Ectodermal cell (in vitro differentiated cells): ENCODE measurements around the gene GOLIM4.

Experiments
- H3K27ac ChIP-seq: 2 replicates; pipeline ENCODE4 v1.7.0; 2013; ENCODE audit warnings: mild to moderate bottlenecking, low read depth, low read length; ENCODE audit not compliant: insufficient read depth, poor library complexity, severe bottlenecking
- H3K27me3 ChIP-seq: 2 replicates; pipeline ENCODE4 v1.7.0; 2013; ENCODE audit warnings: mild to moderate bottlenecking, low read length; ENCODE audit not compliant: insufficient read depth, control insufficient read depth, poor library complexity, severe bottlenecking
- H3K36me3 ChIP-seq: one replicate; pipeline ENCODE4 v1.7.0; 2013; ENCODE audit warnings: low read length; ENCODE audit not compliant: control insufficient read depth, insufficient read depth
- H3K4me1 ChIP-seq: one replicate; pipeline ENCODE4 v1.7.0; 2013; ENCODE audit warnings: low read length; ENCODE audit not compliant: control insufficient read depth, insufficient read depth
- H3K4me3 ChIP-seq: 2 replicates; pipeline ENCODE4 v1.7.0; 2013; ENCODE audit warnings: low read depth, low read length, control low read depth; ENCODE audit not compliant: insufficient read depth
- H3K9me3 ChIP-seq: 2 replicates; pipeline ENCODE4 v1.7.0; 2013; ENCODE audit warnings: mild to moderate bottlenecking, low read length, moderate library complexity; ENCODE audit not compliant: control insufficient read depth
- WGBS, 2 experiments: methylation state at CpG; one replicate each; pipeline ENCODE4 v1.1.7; 2013; ENCODE audit warnings: missing lambda C conversion rate in 2 of 2; 5-methylcytosine and 5-hydroxymethylcytosine counted together

Gene GOLIM4

DNA sequence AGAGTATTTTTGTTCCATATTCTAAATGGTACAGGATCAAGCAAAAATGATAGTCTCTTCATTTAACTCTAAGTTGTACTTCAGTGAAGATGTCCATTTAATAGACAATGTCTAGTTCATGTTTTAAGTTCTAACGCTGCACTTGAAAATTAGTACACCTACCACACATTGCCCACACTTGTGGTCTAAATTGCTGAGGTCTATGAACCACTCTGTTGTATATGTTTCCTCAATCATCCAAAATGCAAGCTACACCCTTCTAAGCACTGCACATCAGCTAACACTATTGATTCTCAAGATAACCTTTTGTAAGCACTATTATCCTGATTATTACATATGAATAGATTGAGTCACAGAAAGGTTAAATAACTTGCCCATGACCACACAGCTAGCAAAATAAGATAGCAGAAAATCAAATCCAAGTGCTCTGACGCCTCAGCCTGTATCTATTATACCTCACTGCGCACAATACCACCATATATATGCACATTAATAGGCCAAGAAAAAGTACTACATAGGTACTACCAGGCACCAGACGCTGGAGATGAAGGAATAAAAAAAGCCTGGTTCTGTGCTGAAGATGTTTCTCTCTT, 6.4 kb downstream of the GOLIM4 start:
- Histone ChIP-seq H3K9me3 (no peaks in the 10 kb centered on the region), H3K27ac (no peak overlapping the region), H3K36me3 (no peaks in the 10 kb centered on the region), H3K27me3 (no peaks in the 10 kb centered on the region), H3K4me1 (peaks cover 14% of the 10 kb centered on the region), H3K4me3 (no peak overlapping the region)
- WGBS, 2 experiments = 95% methylated on average over 3 to 4 of the region's 4 CpGs

GRCh38 chr3:168088106-168088720, 7.5 kb downstream of the GOLIM4 start:
- no peaks in the 10 kb centered on the region for H3K27me3 ChIP-seq
- no peaks in the 10 kb centered on the region for H3K9me3 ChIP-seq
- H3K4me1 ChIP-seq = peaks cover 4% of the 10 kb centered on the region
- WGBS, 2 experiments = 72 to 78% methylated on average over 3 of the region's 3 CpGs
- no peak overlapping the region for H3K4me3 ChIP-seq
- H3K36me3 ChIP-seq = no peaks in the 10 kb centered on the region
- H3K27ac ChIP-seq = no peak overlapping the region

DNA sequence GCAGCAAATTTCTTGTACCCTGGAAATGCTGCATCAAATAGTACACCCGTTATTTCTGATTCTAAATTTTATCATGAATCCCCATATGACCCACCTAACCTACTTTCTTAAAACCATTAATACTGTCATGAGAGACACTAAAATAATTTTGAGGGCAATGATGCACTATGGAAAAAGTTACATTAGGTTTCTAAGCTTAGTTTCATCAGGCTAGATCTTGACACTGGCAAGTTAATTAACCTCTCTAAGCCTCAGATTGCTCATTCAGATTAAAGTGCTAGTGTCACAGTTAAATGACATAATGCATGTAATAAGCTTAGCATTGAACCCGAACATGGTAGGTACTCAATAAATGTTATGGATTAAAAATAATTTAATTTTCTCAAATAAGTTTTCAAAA, 8.2 kb downstream of the GOLIM4 start:
- no peak overlapping the region for H3K27ac ChIP-seq
- 89 to 97% methylated on average over 1 of the region's 2 CpGs for whole genome bisulfite sequencing, 2 experiments

GRCh38 chr3:168086541-168087260, 9.0 kb downstream of the GOLIM4 start:
- 94 to 95% methylated on average over 3 of the region's 3 CpGs for whole genome bisulfite sequencing, 2 experiments
- Histone ChIP-seq H3K4me1 (peaks cover 7% of the 10 kb centered on the region), H3K9me3 (no peaks in the 10 kb centered on the region), H3K27me3 (no peaks in the 10 kb centered on the region), H3K4me3 (no peak overlapping the region), H3K27ac (no peak overlapping the region), H3K36me3 (no peaks in the 10 kb centered on the region)

More for the DNA sequence above, 8.2 kb downstream of the GOLIM4 start:
- no peak overlapping the region for H3K4me3 ChIP-seq
- no peaks in the 10 kb centered on the region for H3K9me3 ChIP-seq
- no peaks in the 10 kb centered on the region for H3K4me1 ChIP-seq
- H3K36me3 ChIP-seq = no peaks in the 10 kb centered on the region
- no peaks in the 10 kb centered on the region for H3K27me3 ChIP-seq

DNA sequence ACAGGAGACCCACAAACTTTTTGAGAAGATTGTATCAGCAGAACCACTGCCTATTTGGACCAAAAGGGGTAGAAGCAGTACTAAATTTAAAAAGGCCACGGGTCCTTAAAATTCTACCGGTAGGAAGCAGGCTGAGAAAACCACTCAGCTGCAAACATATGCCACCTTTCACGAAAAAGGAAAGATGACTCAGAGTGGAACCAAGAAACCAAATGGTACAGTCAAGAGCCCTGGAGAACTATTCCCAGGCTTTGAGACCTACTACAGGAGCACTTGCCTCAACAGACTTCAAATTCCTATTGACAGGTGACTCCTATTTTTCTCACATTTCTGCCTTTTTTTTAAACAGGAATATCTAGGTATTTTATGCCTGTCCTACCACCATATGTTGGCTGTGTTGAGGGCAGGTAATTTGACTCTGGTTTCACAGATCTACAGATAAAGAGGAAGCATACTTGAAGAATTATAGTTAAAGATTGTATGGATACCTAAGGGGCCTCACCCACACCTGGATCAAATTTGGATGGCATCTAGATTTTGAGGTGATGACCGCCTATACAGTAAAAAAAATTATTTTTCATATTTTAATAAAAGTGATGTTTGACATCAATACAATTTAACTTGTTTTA, 10.1 kb downstream of the GOLIM4 start:
- peaks cover 7% of the 10 kb centered on the region for H3K4me1 ChIP-seq
- H3K36me3 ChIP-seq = no peaks in the 10 kb centered on the region
- no peak overlapping the region for H3K27ac ChIP-seq
- H3K4me3 ChIP-seq = no peak overlapping the region
- H3K27me3 ChIP-seq = no peaks in the 10 kb centered on the region
- H3K9me3 ChIP-seq = no peaks in the 10 kb centered on the region
- WGBS, 2 experiments = 93 to 95% methylated on average over 3 of the region's 4 CpGs

GRCh38 chr3:168083906-168084305, 11.8 kb downstream of the GOLIM4 start:
- Histone ChIP-seq H3K9me3 (no peaks in the 10 kb centered on the region), H3K4me1 (peaks cover 7% of the 10 kb centered on the region), H3K4me3 (no peak overlapping the region), H3K27me3 (no peaks in the 10 kb centered on the region), H3K27ac (no peak overlapping the region), H3K36me3 (no peaks in the 10 kb centered on the region)
- WGBS, 2 experiments = 83 to 87% methylated on average over 1 of the region's 1 CpG

- H3K4me1 ChIP-seq = peaks cover 7% of the 10 kb centered on the region
- H3K27me3 ChIP-seq = no peaks in the 10 kb centered on the region
- H3K27ac ChIP-seq = no peak overlapping the region
- no peak overlapping the region for H3K4me3 ChIP-seq
- no peaks in the 10 kb centered on the region for H3K9me3 ChIP-seq
- 88 to 89% methylated on average over 3 of the region's 3 CpGs for WGBS, 2 experiments
- no peaks in the 10 kb centered on the region for H3K36me3 ChIP-seq
These were observed 13.9 kb downstream of the GOLIM4 start for GRCh38 chr3:168081856-168082255.

GRCh38 chr3:168081171-168081771, 14.5 kb downstream of the GOLIM4 start:
- Histone ChIP-seq H3K4me3 (no peak overlapping the region), H3K9me3 (no peaks in the 10 kb centered on the region), H3K36me3 (no peaks in the 10 kb centered on the region), H3K4me1 (peaks cover 7% of the 10 kb centered on the region), H3K27ac (no peak overlapping the region), H3K27me3 (no peaks in the 10 kb centered on the region)
- 90 to 96% methylated on average over 2 of the region's 2 CpGs for WGBS, 2 experiments

DNA sequence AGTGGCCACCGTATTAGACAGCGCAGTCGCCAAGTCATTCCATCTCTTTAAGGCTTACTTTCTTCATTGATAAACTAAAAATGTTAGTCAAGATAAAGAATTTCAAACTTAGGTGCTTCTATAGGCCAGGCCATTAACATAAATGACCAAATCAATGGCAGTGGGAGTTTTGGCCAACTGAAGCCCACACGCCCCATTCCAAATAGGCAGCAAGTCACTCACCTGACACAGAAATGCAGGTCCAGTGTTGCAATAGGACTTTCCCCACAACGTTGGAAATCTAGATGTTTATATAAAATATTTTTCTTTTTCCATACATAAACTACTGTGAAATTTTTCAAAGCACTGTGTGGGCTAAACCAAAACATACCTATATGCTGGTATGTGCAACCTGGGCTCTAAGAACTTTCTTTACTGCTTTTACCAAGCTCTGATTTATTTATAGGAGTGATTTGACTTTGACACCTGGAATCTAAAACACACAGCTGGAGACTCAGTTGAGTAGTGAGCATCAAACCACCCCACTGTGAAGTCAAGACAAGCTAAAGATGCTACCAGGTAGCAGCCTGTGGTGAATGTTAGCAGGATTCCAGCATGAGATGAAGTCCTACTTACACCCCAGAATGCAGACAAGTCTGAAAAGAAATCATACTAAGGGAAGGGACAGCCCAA, 15.1 kb downstream of the GOLIM4 start:
- no peaks in the 10 kb centered on the region for H3K27me3 ChIP-seq
- H3K27ac ChIP-seq = no peak overlapping the region
- no peaks in the 10 kb centered on the region for H3K9me3 ChIP-seq
- H3K36me3 ChIP-seq = no peaks in the 10 kb centered on the region
- WGBS, 2 experiments = 96 to 98% methylated on average over 4 of the region's 5 CpGs
- H3K4me1 ChIP-seq = peaks cover 7% of the 10 kb centered on the region
- H3K4me3 ChIP-seq = no peak overlapping the region
